ENCODE measurements around the gene ADAMTS18.

GRCh38 chr16:77430360-77430759, 4.5 kb downstream of the ADAMTS18 start:
- no peak for TF ChIP-seq CTCF (IDR thresholded peaks at IDR 0.05)
- no peak for TF ChIP-seq EP300 (IDR thresholded peaks at IDR 0.05)
- TF ChIP-seq POLR2AphosphoS5 (IDR thresholded peaks at IDR 0.05) = no peak
